Measurements from ENCODE around the gene PLA2G3. TPM values are rescaled to one million over a fixed set of nuclear protein-coding genes. Genes with fewer than 3 reads are reported as not detected.

PLA2G3 gene
- total RNA-seq, 4 donors from 2014 or later: not detected

DNA sequence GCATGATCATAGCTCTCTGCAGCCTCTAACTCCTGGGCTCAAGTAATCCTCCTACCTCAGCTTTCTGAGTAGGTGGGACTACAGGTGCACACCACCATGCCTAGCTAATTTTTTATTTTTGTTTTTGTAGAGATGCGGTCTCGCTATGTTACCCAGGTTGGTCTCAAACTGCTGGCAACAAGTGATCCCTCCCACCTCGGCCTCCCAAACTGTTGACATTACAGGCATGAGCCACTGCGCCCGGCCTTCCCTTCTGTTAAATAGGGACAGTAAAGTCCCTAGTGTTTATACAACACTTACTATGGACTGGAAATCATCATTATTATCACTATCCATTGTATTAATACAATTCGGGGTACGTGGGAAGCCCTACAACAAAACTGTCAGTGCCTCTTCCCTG, 45.6 kb downstream of the PLA2G3 start:
- no peaks in the 10 kb centered on the region for H3K9me3 ChIP-seq
- H3K4me1 ChIP-seq: peaks cover 0 to 18% (median 3%) of the 10 kb centered on the region in 4 donors
- peaks cover 0 to 87% (median 0%) of the 10 kb centered on the region in 3 donors for H3K36me3 ChIP-seq
- H3K4me3 ChIP-seq: no peak overlapping the region
- DNase-seq: no peak
- TF ChIP-seq, protein P1, sequence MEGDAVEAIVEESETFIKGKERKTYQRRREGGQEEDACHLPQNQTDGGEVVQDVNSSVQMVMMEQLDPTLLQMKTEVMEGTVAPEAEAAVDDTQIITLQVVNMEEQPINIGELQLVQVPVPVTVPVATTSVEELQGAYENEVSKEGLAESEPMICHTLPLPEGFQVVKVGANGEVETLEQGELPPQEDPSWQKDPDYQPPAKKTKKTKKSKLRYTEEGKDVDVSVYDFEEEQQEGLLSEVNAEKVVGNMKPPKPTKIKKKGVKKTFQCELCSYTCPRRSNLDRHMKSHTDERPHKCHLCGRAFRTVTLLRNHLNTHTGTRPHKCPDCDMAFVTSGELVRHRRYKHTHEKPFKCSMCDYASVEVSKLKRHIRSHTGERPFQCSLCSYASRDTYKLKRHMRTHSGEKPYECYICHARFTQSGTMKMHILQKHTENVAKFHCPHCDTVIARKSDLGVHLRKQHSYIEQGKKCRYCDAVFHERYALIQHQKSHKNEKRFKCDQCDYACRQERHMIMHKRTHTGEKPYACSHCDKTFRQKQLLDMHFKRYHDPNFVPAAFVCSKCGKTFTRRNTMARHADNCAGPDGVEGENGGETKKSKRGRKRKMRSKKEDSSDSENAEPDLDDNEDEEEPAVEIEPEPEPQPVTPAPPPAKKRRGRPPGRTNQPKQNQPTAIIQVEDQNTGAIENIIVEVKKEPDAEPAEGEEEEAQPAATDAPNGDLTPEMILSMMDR (IDR thresholded peaks at IDR 0.05): no peak
- TF ChIP-seq POLR2A (IDR thresholded peaks at IDR 0.05): no peak
- no peak overlapping the region for H3K27ac ChIP-seq
- no peaks in the 10 kb centered on the region for H3K27me3 ChIP-seq

DNA sequence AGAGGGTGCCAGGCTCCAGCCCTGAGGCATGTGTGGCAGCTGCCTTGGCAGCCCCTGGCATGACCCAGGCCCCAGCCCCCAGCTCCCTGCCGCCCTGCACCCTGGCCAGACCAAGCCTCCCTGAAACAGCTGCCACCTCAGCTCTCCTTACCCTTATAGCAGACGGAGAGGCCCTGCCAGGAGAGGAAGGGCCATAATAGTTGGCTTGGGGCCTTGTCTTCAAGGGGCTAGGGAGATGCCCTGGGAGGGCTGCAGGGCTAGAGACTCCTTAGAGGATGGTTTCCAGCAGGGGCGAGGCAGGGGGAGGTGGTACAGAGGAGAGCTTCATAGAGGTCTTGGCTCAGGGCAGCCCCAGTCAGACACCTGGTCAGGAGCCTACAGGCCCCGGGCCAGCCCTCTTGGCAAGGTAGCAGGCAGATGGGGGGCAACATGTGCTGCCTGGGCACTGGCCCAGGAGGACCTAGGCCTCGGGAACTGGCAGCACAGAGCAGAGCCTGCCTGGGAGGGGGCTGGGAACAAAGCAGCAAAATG, 46.2 kb downstream of the PLA2G3 start:
- Histone ChIP-seq H3K27me3 (no peaks in the 10 kb centered on the region), H3K27ac (peak overlapping the region in 2 of 4 donors; percentile 9 to 65), H3K9me3 (no peaks in the 10 kb centered on the region), H3K4me1 (peaks cover 0 to 21% (median 6%) of the 10 kb centered on the region in 4 donors), H3K36me3 (peaks cover 0 to 87% (median 0%) of the 10 kb centered on the region in 3 donors), H3K4me3 (peak overlapping the region in 1 of 4 donors; percentile 36)
- TF ChIP-seq POLR2A (IDR thresholded peaks at IDR 0.05): no peak
- TF ChIP-seq, protein P1 (IDR thresholded peaks at IDR 0.05): no peak
- peak in 1 of 3 donors; percentile 46 for DNase-seq

DNA sequence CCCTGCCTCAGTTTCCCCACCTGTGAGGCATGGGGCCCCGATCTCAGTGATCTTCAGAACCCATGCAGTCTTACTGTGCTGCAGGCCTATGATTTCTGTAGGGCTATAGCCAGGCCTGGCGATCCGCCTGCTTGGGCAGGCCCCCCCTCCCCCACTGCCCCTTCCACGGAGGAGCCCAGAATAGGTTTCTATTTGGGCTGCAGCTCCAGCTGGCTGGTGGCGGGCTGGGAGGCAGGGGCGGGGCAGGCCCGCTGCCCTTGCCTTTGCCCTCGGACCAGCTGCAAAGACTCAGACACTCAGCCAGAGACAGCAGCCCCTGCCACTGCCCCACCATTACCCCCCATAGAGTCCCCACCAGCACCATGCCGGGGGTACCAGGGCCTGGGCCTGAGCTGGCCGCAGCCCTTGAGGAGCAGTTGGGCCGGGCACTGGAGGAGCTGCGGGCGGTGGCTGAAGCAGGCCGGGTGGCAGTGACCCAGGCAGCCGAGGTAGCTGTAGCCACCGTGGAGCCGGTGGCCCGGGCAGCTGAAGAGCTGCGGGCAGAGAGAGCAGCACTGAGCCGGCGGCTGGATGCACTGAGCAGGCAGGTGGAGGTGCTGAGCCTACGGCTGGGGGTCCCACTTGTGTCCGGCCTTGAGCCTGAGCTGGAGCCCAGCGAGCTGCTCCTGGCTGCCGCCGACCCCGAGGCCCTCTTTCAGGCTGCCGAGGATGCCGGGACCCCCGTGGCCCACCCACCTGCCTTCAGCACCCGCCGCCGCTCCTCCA, 47.0 kb downstream of the PLA2G3 start:
- H3K27me3 ChIP-seq: no peaks in the 10 kb centered on the region
- no peak for DNase-seq
- H3K4me1 ChIP-seq: peaks cover 0 to 18% (median 8%) of the 10 kb centered on the region in 4 donors
- TF ChIP-seq POLR2A (IDR thresholded peaks at IDR 0.05): no peak
- peaks cover 0 to 90% (median 0%) of the 10 kb centered on the region in 3 donors for H3K36me3 ChIP-seq
- H3K27ac ChIP-seq: peak overlapping the region in 2 of 4 donors; percentile 62 to 65
- no peaks in the 10 kb centered on the region for H3K9me3 ChIP-seq
- H3K4me3 ChIP-seq: peak overlapping the region in 1 of 4 donors; percentile 36

DNA sequence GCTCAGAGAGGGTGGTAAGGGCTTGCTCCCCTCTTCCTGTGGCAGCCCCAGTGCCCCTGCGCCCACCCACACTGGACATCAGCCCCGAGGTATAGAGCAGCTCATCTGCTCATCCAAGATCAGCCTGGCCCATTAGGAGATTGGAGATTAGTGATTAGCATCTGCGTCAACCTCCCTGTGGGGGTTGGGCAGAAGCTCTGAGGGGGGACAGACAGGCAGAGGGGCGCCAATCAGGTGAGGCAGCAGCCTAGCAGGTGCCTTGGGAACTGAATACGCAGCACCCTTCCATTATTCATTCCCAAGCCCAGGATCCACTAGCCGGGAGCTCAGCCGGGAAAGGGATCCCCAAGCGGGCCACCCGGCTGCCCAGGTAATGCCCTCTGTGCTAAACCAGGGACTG, 48.1 kb downstream of the PLA2G3 start:
- no peaks in the 10 kb centered on the region for H3K27me3 ChIP-seq
- H3K27ac ChIP-seq: peak overlapping the region in 2 of 4 donors; percentile 62 to 65
- peak overlapping the region in 1 of 4 donors; percentile 36 for H3K4me3 ChIP-seq
- H3K36me3 ChIP-seq: peaks cover 0 to 91% (median 0%) of the 10 kb centered on the region in 3 donors
- no peak for DNase-seq
- TF ChIP-seq, protein P1 (IDR thresholded peaks at IDR 0.05): no peak
- TF ChIP-seq POLR2A (IDR thresholded peaks at IDR 0.05): no peak
- no peaks in the 10 kb centered on the region for H3K9me3 ChIP-seq
- H3K4me1 ChIP-seq: peaks cover 0 to 16% (median 6%) of the 10 kb centered on the region in 4 donors

DNA sequence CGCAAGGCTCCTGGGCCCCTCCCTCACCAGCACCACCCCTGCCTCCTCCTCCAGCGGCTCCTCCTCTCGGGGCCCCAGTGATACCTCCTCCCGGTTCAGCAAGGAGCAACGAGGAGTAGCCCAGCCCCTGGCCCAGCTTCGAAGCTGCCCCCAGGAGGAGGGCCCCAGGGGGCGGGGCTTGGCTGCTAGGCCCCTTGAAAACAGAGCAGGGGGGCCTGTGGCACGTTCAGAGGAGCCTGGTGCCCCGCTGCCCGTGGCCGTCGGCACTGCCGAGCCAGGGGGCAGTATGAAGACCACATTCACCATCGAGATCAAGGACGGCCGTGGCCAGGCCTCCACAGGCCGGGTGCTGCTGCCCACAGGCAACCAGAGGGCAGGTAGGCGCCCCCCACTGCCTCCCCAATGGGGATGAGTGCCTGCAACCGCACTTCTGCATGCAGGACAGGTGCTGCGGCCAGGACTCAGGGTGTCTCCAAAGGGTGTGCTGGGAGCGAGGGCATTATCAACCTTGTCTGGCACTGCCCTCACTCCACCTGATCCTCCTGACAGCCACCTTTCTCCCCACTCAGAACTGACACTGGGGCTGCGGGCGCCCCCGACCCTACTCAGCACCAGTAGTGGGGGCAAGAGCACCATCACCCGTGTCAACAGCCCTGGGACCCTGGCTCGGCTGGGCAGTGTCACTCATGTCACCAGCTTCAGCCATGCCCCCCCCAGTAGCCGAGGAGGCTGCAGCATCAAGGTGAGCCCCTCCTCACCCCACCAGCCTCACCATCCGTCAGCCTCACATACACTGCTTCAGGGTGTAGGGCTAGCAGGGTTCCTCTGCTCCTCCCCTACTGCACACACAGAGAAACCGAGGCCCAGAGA, 49.0 kb downstream of the PLA2G3 start:
- Histone ChIP-seq H3K4me1 (peaks cover 0 to 20% (median 8%) of the 10 kb centered on the region in 4 donors), H3K36me3 (peaks cover 0 to 83% (median 0%) of the 10 kb centered on the region in 3 donors), H3K4me3 (peak overlapping the region in 1 of 4 donors; percentile 36), H3K9me3 (no peaks in the 10 kb centered on the region), H3K27me3 (no peaks in the 10 kb centered on the region), H3K27ac (peak overlapping the region in 3 of 4 donors; percentile 62 to 65 (median 62))
- TF ChIP-seq, protein P1 (IDR thresholded peaks at IDR 0.05): no peak
- no peak for TF ChIP-seq POLR2A (IDR thresholded peaks at IDR 0.05)
- peak in 1 of 3 donors; percentile 46 for DNase-seq
